Neural cell (in vitro differentiated cells): ENCODE data around the gene RGS3. TPM values are rescaled to one million over a fixed set of nuclear protein-coding genes. Genes with fewer than 3 reads are reported as not detected.

Experiments
- H2AFZ ChIP-seq: fragments of 200-600, 300-800 bp; sonication (generic), shearing (Covaris generic); 2 replicates; pipeline ENCODE4 v1.6.0; 2014; ENCODE audit warnings: low read depth, mild to moderate bottlenecking, antibody characterized with exemption, low read length, moderate library complexity
- H3F3A ChIP-seq: fragments of 200-600 bp; shearing (Covaris generic); 2 replicates; pipeline ENCODE4 v1.6.1; 2016; ENCODE audit warnings: mild to moderate bottlenecking, moderate library complexity, mixed read lengths, antibody characterized with exemption, low read length; ENCODE audit not compliant: insufficient read depth, poor library complexity, severe bottlenecking
- H3K27ac ChIP-seq: fragments of 200-600, 300-800 bp; sonication (generic), shearing (Covaris generic); 2 replicates; pipeline ENCODE4 v1.5.1; 2014; ENCODE audit warnings: mild to moderate bottlenecking, low read length, moderate library complexity
- H3K27me3 ChIP-seq: fragments of 300-800, 200-600 bp; sonication (generic), shearing (Covaris generic); 2 replicates; pipeline ENCODE4 v1.6.0; 2014; ENCODE audit warnings: mild to moderate bottlenecking, low read depth, low read length, moderate library complexity; ENCODE audit not compliant: insufficient read depth
- H3K36me3 ChIP-seq: fragments of 300-800, 200-600 bp; sonication (generic), shearing (Covaris generic); 2 replicates; pipeline ENCODE4 v1.5.1; 2014; ENCODE audit warnings: mild to moderate bottlenecking, antibody characterized with exemption, low read length, moderate library complexity; ENCODE audit not compliant: insufficient read depth
- H3K4me2 ChIP-seq: fragments of 300-800, 200-600 bp; sonication (generic), shearing (Covaris generic); 2 replicates; pipeline ENCODE4 v1.6.0; 2014; ENCODE audit warnings: mild to moderate bottlenecking, low read length
- H3K4me3 ChIP-seq: fragments of 300-800, 200-600 bp; sonication (generic), shearing (Covaris generic); 2 replicates; pipeline ENCODE4 v1.5.1; 2014; ENCODE audit warnings: mild to moderate bottlenecking, low read length, moderate library complexity
- H3K79me2 ChIP-seq: fragments of 200-600 bp; shearing (Covaris generic); replicated peaks from 2 replicates; pipeline ENCODE4 v1.6.0; 2014; ENCODE audit warnings: mild to moderate bottlenecking, low read length, moderate library complexity; ENCODE audit not compliant: insufficient read depth
- H3K9ac ChIP-seq: fragments of 300-800, 200-600 bp; sonication (generic), shearing (Covaris generic); 2 replicates; pipeline ENCODE4 v1.6.1; 2016; ENCODE audit warnings: mild to moderate bottlenecking, low read length, mixed read lengths
- H3K9me2 ChIP-seq: fragments of 200-600 bp; shearing (Covaris generic); 2 replicates; pipeline ENCODE4 v1.6.1; 2016; ENCODE audit warnings: mild to moderate bottlenecking, low read length, mixed read lengths; ENCODE audit not compliant: insufficient read depth
- H3K9me3 ChIP-seq: fragments of 200-600, 300-800 bp; sonication (generic), shearing (Covaris generic); 2 replicates; pipeline ENCODE4 v1.6.1; 2016; ENCODE audit warnings: mild to moderate bottlenecking, mixed run types, low read length, moderate library complexity, mixed read lengths
- H4K20me1 ChIP-seq: fragments of 200-600 bp; shearing (Covaris generic); 2 replicates; pipeline ENCODE4 v1.6.1; 2016; ENCODE audit warnings: mild to moderate bottlenecking, mixed run types; ENCODE audit not compliant: insufficient read depth
- CTCF ChIP-seq: fragments of 450-650 bp; IDR thresholded peaks from 2 replicates; pipeline ENCODE4 v1.5.1; 2014; ENCODE audit warnings: antibody characterized with exemption, mild to moderate bottlenecking, moderate library complexity; ENCODE audit not compliant: poor library complexity, severe bottlenecking
- EP300 ChIP-seq: fragments of 450-650 bp; conservative IDR thresholded peaks from 2 replicates; pipeline ENCODE4 v1.6.1; 2014; ENCODE audit warnings: antibody characterized with exemption, mild to moderate bottlenecking, moderate library complexity; ENCODE audit not compliant: poor library complexity, severe bottlenecking
- EZH2 ChIP-seq: fragments of 200-600, 300-800 bp; shearing (Covaris generic), sonication (generic); IDR thresholded peaks from 2 replicates; pipeline ENCODE4 v1.6.1; 2014; ENCODE audit warnings: antibody characterized with exemption, low read length, borderline replicate concordance, mild to moderate bottlenecking; ENCODE audit not compliant: insufficient read depth, poor library complexity, severe bottlenecking
- MXI1 ChIP-seq: fragments of 450-650 bp; conservative IDR thresholded peaks from 2 replicates; pipeline ENCODE4 v1.6.1; 2014; ENCODE audit warnings: antibody characterized with exemption, mild to moderate bottlenecking; ENCODE audit not compliant: poor library complexity, severe bottlenecking
- POLR2AphosphoS5 ChIP-seq: IDR thresholded peaks from 2 replicates; pipeline ENCODE4 v1.6.1; 2012
- RAD21 ChIP-seq: fragments of 450-650 bp; conservative IDR thresholded peaks from 2 replicates; pipeline ENCODE4 v1.6.1; 2014; ENCODE audit warnings: antibody characterized with exemption, mild to moderate bottlenecking, moderate library complexity
- REST ChIP-seq: IDR thresholded peaks from 2 replicates; pipeline ENCODE4 v1.6.1; 2012; ENCODE audit warnings: borderline replicate concordance
- SMC3 ChIP-seq: fragments of 450-650 bp; conservative IDR thresholded peaks from 2 replicates; pipeline ENCODE4 v1.6.1; 2014; ENCODE audit warnings: antibody characterized with exemption, mild to moderate bottlenecking, moderate library complexity; ENCODE audit not compliant: poor library complexity
- TAF1 ChIP-seq: IDR thresholded peaks from 2 replicates; pipeline ENCODE4 v1.6.1; 2012; ENCODE audit warnings: low read depth
- polyA plus RNA-seq: library from polyadenylated mRNA; depleted of rRNA; stranded (reverse); fragments of >200 nt; gene quantifications from 2 replicates; pipeline ENCODE4 v1.2.3, GENCODE V29; 2014

Gene RGS3
- polyA plus RNA-seq, 1 donor from 2014 or later = 25.3 TPM

- Histone ChIP-seq H3K9ac (no peak overlapping the region), H3K9me2 (no peaks in the 10 kb centered on the region), H3K9me3 (no peaks in the 10 kb centered on the region), H4K20me1 (no peaks in the 10 kb centered on the region), H3K4me2 (no peak overlapping the region), H3K79me2 (no peaks in the 10 kb centered on the region), H3K4me3 (no peak overlapping the region), H2AFZ (no peak overlapping the region), H3K36me3 (no peaks in the 10 kb centered on the region), H3F3A (no peaks in the 10 kb centered on the region), H3K27me3 (no peaks in the 10 kb centered on the region), H3K27ac (no peak overlapping the region)
- no peak for TF ChIP-seq MXI1
- no peak for TF ChIP-seq REST
- no peak for TF ChIP-seq CTCF
- no peak for TF ChIP-seq EZH2
- TF ChIP-seq TAF1 = no peak
Measured at GRCh38 chr9:113502427-113503034, 39.0 kb downstream of the RGS3 start.

GRCh38 chr9:113503131-113503541 is 39.6 kb downstream of the RGS3 start:
- Histone ChIP-seq H3K27me3 (no peaks in the 10 kb centered on the region), H3K36me3 (no peaks in the 10 kb centered on the region), H3K4me2 (no peak overlapping the region), H3K79me2 (no peaks in the 10 kb centered on the region), H3K4me3 (no peak overlapping the region), H3K9me3 (no peaks in the 10 kb centered on the region), H3K9me2 (no peaks in the 10 kb centered on the region), H2AFZ (no peak overlapping the region), H3F3A (no peaks in the 10 kb centered on the region), H3K27ac (no peak overlapping the region), H4K20me1 (no peaks in the 10 kb centered on the region), H3K9ac (no peak overlapping the region)
- no peak for TF ChIP-seq POLR2AphosphoS5
- TF ChIP-seq RAD21 = no peak
- TF ChIP-seq SMC3 = no peak
- no peak for TF ChIP-seq MXI1
- TF ChIP-seq TAF1 = no peak
- TF ChIP-seq EP300 = no peak
- no peak for TF ChIP-seq REST
- no peak for TF ChIP-seq EZH2
- TF ChIP-seq CTCF = no peak
